T-helper 22 cell (primary cell): Measurements from ENCODE around the gene ADARB1.

Experiments
- DNase-seq: peaks from one replicate; pipeline ENCODE4 v3.0.0-alpha.2; 2020; ENCODE audit warnings: low read depth

The ADARB1 gene

GRCh38 chr21:45226540-45227326, 152.4 kb downstream of the ADARB1 start:
- peak; percentile 23 for DNase-seq

GRCh38 chr21:45227735-45228134, 153.4 kb downstream of the ADARB1 start:
- no peak for DNase-seq

- peak; percentile 68 for DNase-seq
These were observed 153.8 kb downstream of the ADARB1 start for GRCh38 chr21:45228171-45228641.

GRCh38 chr21:45228656-45229240, 154.4 kb downstream of the ADARB1 start:
- DNase-seq: no peak

- DNase-seq: no peak
These were observed 157.3 kb downstream of the ADARB1 start for GRCh38 chr21:45231705-45232104.

GRCh38 chr21:45234127-45234526, 159.7 kb downstream of the ADARB1 start:
- DNase-seq: no peak

GRCh38 chr21:45234965-45235364, 160.6 kb downstream of the ADARB1 start:
- DNase-seq: no peak

GRCh38 chr21:45235488-45235887, 161.1 kb downstream of the ADARB1 start:
- DNase-seq: no peak

- DNase-seq: no peak
These were observed 162.1 kb downstream of the ADARB1 start for GRCh38 chr21:45236481-45236880.

GRCh38 chr21:45237401-45237800, 163.0 kb downstream of the ADARB1 start:
- DNase-seq: no peak

- no peak for DNase-seq
These were observed 167.0 kb downstream of the ADARB1 start for GRCh38 chr21:45241357-45241756.

GRCh38 chr21:45243603-45244002, 169.2 kb downstream of the ADARB1 start:
- no peak for DNase-seq

GRCh38 chr21:45244799-45245340, 170.5 kb downstream of the ADARB1 start:
- DNase-seq: no peak

- DNase-seq: no peak
These were observed 172.3 kb downstream of the ADARB1 start for GRCh38 chr21:45246386-45247320.

GRCh38 chr21:45248301-45248892, 174.0 kb downstream of the ADARB1 start:
- DNase-seq: no peak

GRCh38 chr21:45248893-45249381, 174.6 kb downstream of the ADARB1 start:
- no peak for DNase-seq

- DNase-seq: no peak
These were observed 175.2 kb downstream of the ADARB1 start for GRCh38 chr21:45249626-45250025.

- no peak for DNase-seq
These were observed 175.9 kb downstream of the ADARB1 start for GRCh38 chr21:45250272-45250671.

GRCh38 chr21:45250914-45251634, 176.7 kb downstream of the ADARB1 start:
- DNase-seq: no peak

GRCh38 chr21:45251635-45252447, 177.5 kb downstream of the ADARB1 start:
- DNase-seq: no peak
